ENCODE data around the gene OR1S1.

Gene OR1S1

GRCh38 chr11:58179648-58180047 is 32.9 kb upstream of the OR1S1 start:
- Mint-ChIP-seq H3K27ac (no peak overlapping the region), H3K4me3 (no peak overlapping the region), H3K9me3 (peaks cover 4% of the 10 kb centered on the region), H3K4me1 (no peaks in the 10 kb centered on the region), H3K27me3 (ENCODE audit: low read depth, poor library complexity) (peaks cover 4% of the 10 kb centered on the region), H3K36me3 (ENCODE audit: low read depth) (no peaks in the 10 kb centered on the region)
- TF ChIP-seq, protein P1, sequence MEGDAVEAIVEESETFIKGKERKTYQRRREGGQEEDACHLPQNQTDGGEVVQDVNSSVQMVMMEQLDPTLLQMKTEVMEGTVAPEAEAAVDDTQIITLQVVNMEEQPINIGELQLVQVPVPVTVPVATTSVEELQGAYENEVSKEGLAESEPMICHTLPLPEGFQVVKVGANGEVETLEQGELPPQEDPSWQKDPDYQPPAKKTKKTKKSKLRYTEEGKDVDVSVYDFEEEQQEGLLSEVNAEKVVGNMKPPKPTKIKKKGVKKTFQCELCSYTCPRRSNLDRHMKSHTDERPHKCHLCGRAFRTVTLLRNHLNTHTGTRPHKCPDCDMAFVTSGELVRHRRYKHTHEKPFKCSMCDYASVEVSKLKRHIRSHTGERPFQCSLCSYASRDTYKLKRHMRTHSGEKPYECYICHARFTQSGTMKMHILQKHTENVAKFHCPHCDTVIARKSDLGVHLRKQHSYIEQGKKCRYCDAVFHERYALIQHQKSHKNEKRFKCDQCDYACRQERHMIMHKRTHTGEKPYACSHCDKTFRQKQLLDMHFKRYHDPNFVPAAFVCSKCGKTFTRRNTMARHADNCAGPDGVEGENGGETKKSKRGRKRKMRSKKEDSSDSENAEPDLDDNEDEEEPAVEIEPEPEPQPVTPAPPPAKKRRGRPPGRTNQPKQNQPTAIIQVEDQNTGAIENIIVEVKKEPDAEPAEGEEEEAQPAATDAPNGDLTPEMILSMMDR (IDR thresholded peaks at IDR 0.05) = no peak
- DNase-seq = no peak

GRCh38 chr11:58186938-58187337 is 25.6 kb upstream of the OR1S1 start:
- Mint-ChIP-seq H3K36me3 (ENCODE audit: low read depth) (no peaks in the 10 kb centered on the region), H3K4me3 (no peak overlapping the region), H3K4me1 (no peaks in the 10 kb centered on the region), H3K9me3 (no peaks in the 10 kb centered on the region), H3K27ac (no peak overlapping the region), H3K27me3 (ENCODE audit: low read depth, poor library complexity) (no peaks in the 10 kb centered on the region)
- TF ChIP-seq, protein P1 (IDR thresholded peaks at IDR 0.05) = no peak
- DNase-seq = no peak

- Mint-ChIP-seq H3K9me3 (no peaks in the 10 kb centered on the region), H3K36me3 (ENCODE audit: low read depth) (no peaks in the 10 kb centered on the region), H3K27ac (no peak within 1 kb of the TSS), H3K4me1 (no peaks in the 10 kb centered on the region), H3K4me3 (no peak within 1 kb of the TSS), H3K27me3 (ENCODE audit: low read depth, poor library complexity) (no peaks in the 10 kb centered on the region)
- DNase-seq = no peak
- TF ChIP-seq, protein P1 (IDR thresholded peaks at IDR 0.05) = no peak
Observed at GRCh38 chr11:58188770-58189169, 23.8 kb upstream of the OR1S1 start, which contains the start of gene OR9Q2. TSS of gene OR9Q2 (plus strand) at chr11:58189070. CDS start at chr11:58190491, 1,421 bp downstream.

GRCh38 chr11:58192229-58192628 is 20.3 kb upstream of the OR1S1 start:
- Mint-ChIP-seq H3K9me3 (peaks cover 6% of the 10 kb centered on the region), H3K27me3 (ENCODE audit: low read depth, poor library complexity) (peaks cover 4% of the 10 kb centered on the region), H3K4me3 (no peak overlapping the region), H3K4me1 (no peaks in the 10 kb centered on the region), H3K36me3 (ENCODE audit: low read depth) (no peaks in the 10 kb centered on the region), H3K27ac (no peak overlapping the region)
- TF ChIP-seq, protein P1 (IDR thresholded peaks at IDR 0.05) = no peak
- DNase-seq = no peak

- TF ChIP-seq, protein P1 (IDR thresholded peaks at IDR 0.05) = no peak
- Mint-ChIP-seq H3K4me1 (no peaks in the 10 kb centered on the region), H3K27me3 (ENCODE audit: low read depth, poor library complexity) (peaks cover 4% of the 10 kb centered on the region), H3K4me3 (no peak overlapping the region), H3K27ac (no peak overlapping the region), H3K36me3 (ENCODE audit: low read depth) (no peaks in the 10 kb centered on the region), H3K9me3 (peaks cover 12% of the 10 kb centered on the region)
- no peak for DNase-seq
Observed at GRCh38 chr11:58193391-58193790, 19.1 kb upstream of the OR1S1 start.

- Mint-ChIP-seq H3K36me3 (ENCODE audit: low read depth) (no peaks in the 10 kb centered on the region), H3K9me3 (peaks cover 12% of the 10 kb centered on the region), H3K4me1 (no peaks in the 10 kb centered on the region), H3K27me3 (ENCODE audit: low read depth, poor library complexity) (peaks cover 4% of the 10 kb centered on the region), H3K4me3 (no peak overlapping the region), H3K27ac (no peak overlapping the region)
- no peak for DNase-seq
- TF ChIP-seq, protein P1 (IDR thresholded peaks at IDR 0.05) = no peak
Observed at GRCh38 chr11:58195939-58196338, 16.6 kb upstream of the OR1S1 start.
